Endodermal cell (in vitro differentiated cells): ENCODE measurements around the gene MLKL. TPM values are rescaled to one million over a fixed set of nuclear protein-coding genes. Genes with fewer than 3 reads are reported as not detected.
A peak's percentile ranks its signal among the peaks of the same experiment; 100 is the strongest.
"Not testable (repeated sequence)": the region's sequence is repeated elsewhere in the genome, so short reads cannot be mapped to it uniquely, and the experiment has no call there.

Experiments
- DNase-seq: peaks from one replicate; pipeline ENCODE4 v3.0.0-alpha.2; 2017
- H3K27ac ChIP-seq: 2 replicates; pipeline ENCODE4 v1.5.1; 2013; ENCODE audit warnings: mild to moderate bottlenecking, low read depth, low read length, moderate library complexity
- H3K27me3 ChIP-seq: 2 replicates; pipeline ENCODE4 v1.6.1; 2013; ENCODE audit warnings: mild to moderate bottlenecking, low read length, moderate library complexity; ENCODE audit not compliant: insufficient read depth, control insufficient read depth, poor library complexity, severe bottlenecking
- H3K36me3 ChIP-seq: 2 replicates; pipeline ENCODE4 v1.7.0; 2013; ENCODE audit warnings: mild to moderate bottlenecking, low read length, moderate library complexity; ENCODE audit not compliant: control insufficient read depth, insufficient read depth
- H3K4me1 ChIP-seq: one replicate; pipeline ENCODE4 v1.7.0; 2013; ENCODE audit warnings: low read length; ENCODE audit not compliant: control insufficient read depth, insufficient read depth
- H3K4me3 ChIP-seq: 2 replicates; pipeline ENCODE4 v1.5.1; 2013; ENCODE audit warnings: mild to moderate bottlenecking, low read length, moderate library complexity
- H3K9ac ChIP-seq: 2 replicates; pipeline ENCODE4 v1.6.1; 2013; ENCODE audit warnings: mild to moderate bottlenecking, low read length, moderate library complexity; ENCODE audit not compliant: poor library complexity, severe bottlenecking; ENCODE audit errors: extremely low read depth
- H3K9me3 ChIP-seq: 2 replicates; pipeline ENCODE4 v1.6.1; 2013; ENCODE audit warnings: mild to moderate bottlenecking, low read length, moderate library complexity; ENCODE audit not compliant: control insufficient read depth
- H3K27ac Mint-ChIP-seq: 2 replicates; pipeline ENCODE4 v1.8.0; 2020; ENCODE audit warnings: mixed read lengths
- H3K27me3 Mint-ChIP-seq: 2 replicates; pipeline ENCODE4 v1.8.0; 2021; ENCODE audit warnings: mild to moderate bottlenecking, mixed read lengths; ENCODE audit not compliant: insufficient read depth
- H3K36me3 Mint-ChIP-seq: 2 replicates; pipeline ENCODE4 v1.8.0; 2020; ENCODE audit warnings: low read depth, mixed read lengths
- H3K4me1 Mint-ChIP-seq: 2 replicates; pipeline ENCODE4 v1.8.0; 2020; ENCODE audit warnings: mixed read lengths
- H3K4me3 Mint-ChIP-seq: 2 replicates; pipeline ENCODE4 v1.8.0; 2020; ENCODE audit warnings: mild to moderate bottlenecking, moderate library complexity, mixed read lengths
- H3K9me3 Mint-ChIP-seq: 2 replicates; pipeline ENCODE4 v1.8.0; 2020; ENCODE audit warnings: mild to moderate bottlenecking, mixed read lengths
- WGBS, 2 experiments: methylation state at CpG; one replicate each; pipeline versions ENCODE4 v1.1.5 to v1.1.7; 2013; ENCODE audit warnings: missing lambda C conversion rate in 2 of 2, mixed read lengths in 1 of 2; ENCODE audit not compliant: insufficient coverage in 1 of 2, insufficient read length in 1 of 2; 5-methylcytosine and 5-hydroxymethylcytosine counted together
- total RNA-seq, 2 donors: library from RNA; stranded (reverse); fragmentation: NEBNext Ultra II Directional in 1 of 2; extraction: Animal tissue kit (Norgen Biotek cat#: 25700) in 1 of 2; gene quantifications; 2 replicates in 1 of 2; 3 replicates in 1 of 2; pipeline ENCODE4 v1.2.1, GENCODE V29; 2021
- TF ChIP-seq, protein P1 (sequence below): fragments of 200-600 bp; sonication (generic); conservative IDR thresholded peaks from 2 replicates; pipeline ENCODE4 v1.5.0; 2021; ENCODE audit warnings: antibody characterized with exemption, mild to moderate bottlenecking

The MLKL gene
- total RNA-seq, 2 donors from 2014 or later, result 0.22 to 1.3 TPM

DNA sequence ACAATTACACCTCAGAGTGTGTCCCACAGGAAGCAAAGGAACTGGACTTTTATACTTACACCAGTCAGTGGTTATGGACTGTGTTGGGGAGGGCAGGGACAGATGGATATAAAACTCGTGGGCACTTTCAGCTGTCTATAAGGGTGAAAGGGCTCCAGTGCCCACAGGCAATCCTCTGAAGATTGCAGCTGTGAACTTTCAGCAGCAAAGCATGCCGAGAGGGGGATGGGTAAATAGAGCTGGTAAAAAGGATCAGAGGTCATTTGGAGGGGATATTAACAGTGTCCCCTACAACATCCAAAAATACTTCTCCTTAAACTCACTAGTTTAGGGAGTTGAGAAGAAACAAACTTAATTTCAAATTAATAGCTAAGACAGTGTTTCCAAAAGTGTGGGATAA, 20.7 kb downstream of the MLKL start:
- Histone ChIP-seq H3K9me3 (no peaks in the 10 kb centered on the region), H3K4me3 (no peak overlapping the region), H3K36me3 (no peaks in the 10 kb centered on the region), H3K9ac (no peak overlapping the region), H3K27me3 (no peaks in the 10 kb centered on the region), H3K4me1 (peaks cover 4% of the 10 kb centered on the region), H3K27ac (no peak overlapping the region)
- H3K4me3 Mint-ChIP-seq, result no peak overlapping the region
- no peaks in the 10 kb centered on the region for H3K27me3 Mint-ChIP-seq
- WGBS, 2 experiments, result 56 to 78% methylated on average over 1 to 2 of the region's 2 CpGs
- TF ChIP-seq, protein P1, sequence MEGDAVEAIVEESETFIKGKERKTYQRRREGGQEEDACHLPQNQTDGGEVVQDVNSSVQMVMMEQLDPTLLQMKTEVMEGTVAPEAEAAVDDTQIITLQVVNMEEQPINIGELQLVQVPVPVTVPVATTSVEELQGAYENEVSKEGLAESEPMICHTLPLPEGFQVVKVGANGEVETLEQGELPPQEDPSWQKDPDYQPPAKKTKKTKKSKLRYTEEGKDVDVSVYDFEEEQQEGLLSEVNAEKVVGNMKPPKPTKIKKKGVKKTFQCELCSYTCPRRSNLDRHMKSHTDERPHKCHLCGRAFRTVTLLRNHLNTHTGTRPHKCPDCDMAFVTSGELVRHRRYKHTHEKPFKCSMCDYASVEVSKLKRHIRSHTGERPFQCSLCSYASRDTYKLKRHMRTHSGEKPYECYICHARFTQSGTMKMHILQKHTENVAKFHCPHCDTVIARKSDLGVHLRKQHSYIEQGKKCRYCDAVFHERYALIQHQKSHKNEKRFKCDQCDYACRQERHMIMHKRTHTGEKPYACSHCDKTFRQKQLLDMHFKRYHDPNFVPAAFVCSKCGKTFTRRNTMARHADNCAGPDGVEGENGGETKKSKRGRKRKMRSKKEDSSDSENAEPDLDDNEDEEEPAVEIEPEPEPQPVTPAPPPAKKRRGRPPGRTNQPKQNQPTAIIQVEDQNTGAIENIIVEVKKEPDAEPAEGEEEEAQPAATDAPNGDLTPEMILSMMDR, result no peak
- no peaks in the 10 kb centered on the region for H3K9me3 Mint-ChIP-seq
- no peaks in the 10 kb centered on the region for H3K36me3 Mint-ChIP-seq
- DNase-seq, result no peak
- peaks cover 5% of the 10 kb centered on the region for H3K4me1 Mint-ChIP-seq
- H3K27ac Mint-ChIP-seq, result no peak overlapping the region

GRCh38 chr16:74677868-74678267, 22.8 kb downstream of the MLKL start:
- 93% methylated on average over 3 to 4 of the region's 4 CpGs for WGBS, 2 experiments

DNA sequence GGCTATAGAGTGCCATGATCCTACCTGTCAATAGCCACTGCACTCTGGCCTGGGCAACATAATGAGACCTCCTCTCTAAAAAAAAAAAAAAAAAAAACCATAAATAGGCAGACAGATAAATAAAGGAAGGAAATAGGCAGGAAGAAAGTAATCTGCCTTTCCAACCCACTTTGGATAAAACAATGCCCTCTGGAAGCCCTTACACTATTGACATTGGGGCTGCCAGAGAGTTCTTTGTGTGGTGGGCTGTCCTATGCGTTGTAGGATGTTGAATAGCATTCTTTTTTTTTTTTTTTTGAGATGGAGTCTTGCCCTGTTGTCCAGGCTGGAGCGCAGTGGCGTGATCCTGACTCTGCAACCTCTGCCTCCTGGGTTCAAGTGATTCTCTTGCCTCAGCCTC, 26.8 kb downstream of the MLKL start:
- H3K27ac ChIP-seq, result no peak overlapping the region
- H3K27ac Mint-ChIP-seq, result no peak overlapping the region
- H3K36me3 Mint-ChIP-seq, result no peaks in the 10 kb centered on the region
- no peaks in the 10 kb centered on the region for H3K9me3 Mint-ChIP-seq
- no peak overlapping the region for H3K4me3 Mint-ChIP-seq
- H3K4me1 ChIP-seq, result no peaks in the 10 kb centered on the region
- H3K27me3 Mint-ChIP-seq, result no peaks in the 10 kb centered on the region
- H3K9ac ChIP-seq, result no peak overlapping the region
- TF ChIP-seq, protein P1, result no peak
- no peaks in the 10 kb centered on the region for H3K36me3 ChIP-seq
- no peak overlapping the region for H3K4me3 ChIP-seq
- DNase-seq, result no peak
- WGBS, 2 experiments, result 60 to 91% methylated on average over 1 to 3 of the region's 3 CpGs
- no peaks in the 10 kb centered on the region for H3K9me3 ChIP-seq
- no peaks in the 10 kb centered on the region for H3K27me3 ChIP-seq
- H3K4me1 Mint-ChIP-seq, result no peaks in the 10 kb centered on the region

More at GRCh38 chr16:74677868-74678267, 22.8 kb downstream of the MLKL start:
- Mint-ChIP-seq H3K4me3 (no peak overlapping the region), H3K9me3 (no peaks in the 10 kb centered on the region), H3K27ac (no peak overlapping the region), H3K27me3 (no peaks in the 10 kb centered on the region), H3K4me1 (peaks cover 5% of the 10 kb centered on the region), H3K36me3 (no peaks in the 10 kb centered on the region)
- Histone ChIP-seq H3K9me3 (no peaks in the 10 kb centered on the region), H3K36me3 (no peaks in the 10 kb centered on the region), H3K27ac (no peak overlapping the region), H3K4me3 (no peak overlapping the region), H3K4me1 (peaks cover 4% of the 10 kb centered on the region), H3K27me3 (no peaks in the 10 kb centered on the region), H3K9ac (no peak overlapping the region)
- TF ChIP-seq, protein P1, result peak; percentile 67
- DNase-seq, result peak; percentile 83

GRCh38 chr16:74668877-74669276, 31.8 kb downstream of the MLKL start:
- not testable (repeated sequence) for H3K9me3 Mint-ChIP-seq, H3K4me1 Mint-ChIP-seq, H3K4me3 ChIP-seq, H3K4me1 ChIP-seq, H3K27me3 Mint-ChIP-seq, H3K9me3 ChIP-seq, DNase-seq, H3K4me3 Mint-ChIP-seq, H3K27ac Mint-ChIP-seq, H3K27ac ChIP-seq, H3K27me3 ChIP-seq, H3K9ac ChIP-seq
- WGBS, 2 experiments, result 91 to 100% methylated on average over 3 to 10 of the region's 10 CpGs
- H3K36me3 Mint-ChIP-seq, result peaks cover 15% of the 10 kb centered on the region
- peaks cover 17% of the 10 kb centered on the region for H3K36me3 ChIP-seq
